Lung (tissue), 12 donors: ENCODE results near the gene TEX28. TPM values are rescaled to one million over a fixed set of nuclear protein-coding genes. Genes with fewer than 3 reads are reported as not detected.
"Not testable (repeated sequence)": the region's sequence is repeated elsewhere in the genome, so short reads cannot be mapped to it uniquely, and the experiment has no call there.

Source experiments
- ATAC-seq: fragments of 200-7000 bp; cut with Tn5 transposase; one replicate; pipeline ENCODE4 v1.9.1; 2020; ENCODE audit warnings: moderate number of reproducible peaks; ENCODE audit not compliant: insufficient read depth, low FRiP score
- DNase-seq, 3 donors: peaks; one replicate each; pipeline ENCODE4 v3.0.0-alpha.2; 2013 to 2017
- H3K27ac ChIP-seq, 2 donors: one replicate each; pipeline ENCODE4 v1.5.1; 2013; ENCODE audit warnings: mild to moderate bottlenecking in 2 of 2, moderate library complexity in 2 of 2, control low read depth in 1 of 2, inconsistent platforms in 1 of 2, low read depth in 1 of 2, low read length in 1 of 2
- H3K27me3 ChIP-seq, 3 donors: one replicate each; pipeline ENCODE4 v1.5.1; 2013; ENCODE audit warnings: low read length in 2 of 3; ENCODE audit not compliant: control insufficient read depth in 3 of 3, insufficient read depth in 3 of 3
- H3K36me3 ChIP-seq, 4 donors: one replicate each; pipeline ENCODE4 v1.5.1; 2013; ENCODE audit warnings: low read length in 4 of 4, mild to moderate bottlenecking in 1 of 4, moderate library complexity in 1 of 4; ENCODE audit not compliant: control insufficient read depth in 4 of 4, insufficient read depth in 4 of 4
- H3K4me1 ChIP-seq, 5 donors: one replicate each; pipeline ENCODE4 v1.5.1; 2013; ENCODE audit warnings: low read length in 5 of 5, mild to moderate bottlenecking in 2 of 5, moderate library complexity in 1 of 5; ENCODE audit not compliant: control insufficient read depth in 5 of 5, insufficient read depth in 5 of 5
- H3K4me3 ChIP-seq: one replicate; pipeline ENCODE4 v1.5.1; 2013; ENCODE audit warnings: mild to moderate bottlenecking, control low read depth, moderate library complexity
- H3K9ac ChIP-seq, 2 donors: one replicate each; pipeline ENCODE4 v1.5.1; 2013; ENCODE audit warnings: low read length in 2 of 2, control low read depth in 1 of 2; ENCODE audit not compliant: insufficient read depth in 1 of 2
- H3K9me3 ChIP-seq, 4 donors: one replicate each; pipeline ENCODE4 v1.5.1; 2013; ENCODE audit warnings: low read length in 3 of 4, mild to moderate bottlenecking in 1 of 4, moderate library complexity in 1 of 4; ENCODE audit not compliant: control insufficient read depth in 4 of 4, insufficient read depth in 3 of 4
- WGBS, 2 donors: extraction: QIAGEN DNeasy Blood & Tissue Kit; methylation state at CpG; one replicate each; pipeline ENCODE4 v1.1.7; 2013; 5-methylcytosine and 5-hydroxymethylcytosine counted together
- polyA plus RNA-seq, 2 donors: library from polyadenylated mRNA; stranded (reverse); fragments of 200-250 nt; gene quantifications; one replicate each; pipeline ENCODE4 v1.2.1, GENCODE V29; 2013
- total RNA-seq, 2 donors: library from RNA; depleted of rRNA in 1 of 2; stranded (reverse); fragments of >200 nt in 1 of 2; gene quantifications; one replicate each; pipeline ENCODE4 v1.2.1, GENCODE V29; 2014 to 2021
- TF ChIP-seq, protein P1 (sequence below): IDR thresholded peaks from 2 replicates; pipeline ENCODE4 v1.5.1; 2012; ENCODE audit warnings: mild to moderate bottlenecking; ENCODE audit errors: control extremely low read depth, extremely low read depth
- donor health status: control.
- donor health status: control.
- donor health status: Bipolar disorder and iron deficiency.
- donor health status: healthy.
- donor health status: DM: yes; HTN: yes; CAD: no.

TEX28 gene
- total and polyA plus RNA-seq, 4 donors = 0.02 TPM; not detected in 3

DNA sequence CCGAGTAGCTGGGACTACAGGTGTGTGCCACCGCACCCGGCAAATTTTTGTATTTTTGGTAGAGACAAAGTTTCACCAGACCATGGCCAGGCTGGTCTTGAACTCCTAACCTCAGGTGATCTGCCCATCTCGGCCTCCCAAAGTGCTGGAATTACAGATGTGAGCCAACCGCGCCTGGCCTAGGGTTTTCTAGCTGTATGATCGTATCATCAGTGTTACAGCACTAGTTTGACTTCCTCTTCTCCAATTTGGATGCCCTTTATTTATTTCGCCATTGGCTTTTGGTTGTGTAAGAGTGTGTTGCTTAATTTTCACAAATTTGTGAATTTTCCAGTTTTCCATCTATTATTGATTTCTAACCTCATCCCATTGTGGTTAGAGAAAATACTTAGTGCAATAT lies 5.9 kb upstream of the TEX28 start:
- peaks cover 0 to 5% (median 0%) of the 10 kb centered on the region in 4 donors for H3K9me3 ChIP-seq
- ATAC-seq = no peak
- TF ChIP-seq, protein P1, sequence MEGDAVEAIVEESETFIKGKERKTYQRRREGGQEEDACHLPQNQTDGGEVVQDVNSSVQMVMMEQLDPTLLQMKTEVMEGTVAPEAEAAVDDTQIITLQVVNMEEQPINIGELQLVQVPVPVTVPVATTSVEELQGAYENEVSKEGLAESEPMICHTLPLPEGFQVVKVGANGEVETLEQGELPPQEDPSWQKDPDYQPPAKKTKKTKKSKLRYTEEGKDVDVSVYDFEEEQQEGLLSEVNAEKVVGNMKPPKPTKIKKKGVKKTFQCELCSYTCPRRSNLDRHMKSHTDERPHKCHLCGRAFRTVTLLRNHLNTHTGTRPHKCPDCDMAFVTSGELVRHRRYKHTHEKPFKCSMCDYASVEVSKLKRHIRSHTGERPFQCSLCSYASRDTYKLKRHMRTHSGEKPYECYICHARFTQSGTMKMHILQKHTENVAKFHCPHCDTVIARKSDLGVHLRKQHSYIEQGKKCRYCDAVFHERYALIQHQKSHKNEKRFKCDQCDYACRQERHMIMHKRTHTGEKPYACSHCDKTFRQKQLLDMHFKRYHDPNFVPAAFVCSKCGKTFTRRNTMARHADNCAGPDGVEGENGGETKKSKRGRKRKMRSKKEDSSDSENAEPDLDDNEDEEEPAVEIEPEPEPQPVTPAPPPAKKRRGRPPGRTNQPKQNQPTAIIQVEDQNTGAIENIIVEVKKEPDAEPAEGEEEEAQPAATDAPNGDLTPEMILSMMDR = no peak
- no peak for DNase-seq
- no peaks in the 10 kb centered on the region for H3K4me1 ChIP-seq
- no peak overlapping the region for H3K9ac ChIP-seq
- H3K4me3 ChIP-seq = no peak overlapping the region
- no peak overlapping the region for H3K27ac ChIP-seq
- WGBS, 2 donors = 78 to 84% methylated on average over 8 of the region's 8 CpGs
- no peaks in the 10 kb centered on the region for H3K27me3 ChIP-seq
- H3K36me3 ChIP-seq = no peaks in the 10 kb centered on the region

DNA sequence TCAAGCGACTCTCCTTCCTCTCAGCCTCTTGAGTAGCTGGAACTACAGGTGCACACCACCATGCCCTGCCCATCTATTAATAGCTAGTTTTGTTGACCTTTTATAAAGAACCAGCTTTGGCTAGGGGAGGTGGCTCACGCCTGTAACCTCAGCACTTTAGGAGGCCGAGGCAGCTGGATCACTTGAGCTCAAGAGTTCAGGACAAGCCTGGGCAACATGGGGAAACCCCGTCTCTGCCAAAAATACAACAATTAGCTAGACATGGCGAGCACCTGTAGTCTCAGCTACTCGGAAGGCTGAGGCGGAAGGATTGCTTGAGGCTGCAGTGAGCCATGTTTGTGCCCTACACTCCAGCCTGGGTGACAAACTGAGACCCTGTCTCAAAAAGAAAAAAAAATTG lies 3.4 kb upstream of the TEX28 start:
- Histone ChIP-seq H3K9ac (no peak overlapping the region), H3K4me1 (no peaks in the 10 kb centered on the region), H3K9me3 (peaks cover 0 to 12% (median 0%) of the 10 kb centered on the region in 4 donors), H3K36me3 (no peaks in the 10 kb centered on the region), H3K27me3 (no peaks in the 10 kb centered on the region), H3K4me3 (no peak overlapping the region), H3K27ac (no peak overlapping the region)
- 76 to 88% methylated on average over 7 of the region's 7 CpGs for WGBS, 2 donors
- DNase-seq = no peak
- ATAC-seq = no peak
- TF ChIP-seq, protein P1 = no peak

DNA sequence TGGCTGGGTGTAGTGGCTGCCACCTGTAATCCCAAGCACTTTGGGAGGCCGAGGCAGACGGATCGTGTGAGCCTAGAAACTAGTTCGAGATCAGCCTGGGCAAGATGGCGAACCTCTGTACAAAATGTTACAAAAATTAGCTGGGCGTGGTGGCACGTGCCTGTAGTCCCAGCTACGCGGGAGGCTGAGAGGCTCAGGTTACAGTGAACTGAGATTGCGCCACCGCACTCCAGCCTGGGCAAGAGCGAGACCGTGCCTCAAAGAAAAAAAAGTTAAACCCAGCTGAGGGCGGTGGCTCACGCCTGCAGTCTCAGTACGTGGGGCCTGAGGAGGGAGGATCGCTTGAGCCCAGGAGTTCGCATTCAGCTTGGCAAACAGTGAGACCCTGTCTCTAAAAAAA lies 1.8 kb upstream of the TEX28 start:
- no peak for DNase-seq
- WGBS, 2 donors = 88 to 94% methylated on average over 18 of the region's 18 CpGs
- no peak for ATAC-seq
- Histone ChIP-seq H3K27ac (no peak overlapping the region), H3K4me1 (no peaks in the 10 kb centered on the region), H3K4me3 (no peak overlapping the region), H3K36me3 (no peaks in the 10 kb centered on the region), H3K27me3 (no peaks in the 10 kb centered on the region), H3K9me3 (peaks cover 0 to 12% (median 0%) of the 10 kb centered on the region in 4 donors), H3K9ac (no peak overlapping the region)
- TF ChIP-seq, protein P1 = no peak

DNA sequence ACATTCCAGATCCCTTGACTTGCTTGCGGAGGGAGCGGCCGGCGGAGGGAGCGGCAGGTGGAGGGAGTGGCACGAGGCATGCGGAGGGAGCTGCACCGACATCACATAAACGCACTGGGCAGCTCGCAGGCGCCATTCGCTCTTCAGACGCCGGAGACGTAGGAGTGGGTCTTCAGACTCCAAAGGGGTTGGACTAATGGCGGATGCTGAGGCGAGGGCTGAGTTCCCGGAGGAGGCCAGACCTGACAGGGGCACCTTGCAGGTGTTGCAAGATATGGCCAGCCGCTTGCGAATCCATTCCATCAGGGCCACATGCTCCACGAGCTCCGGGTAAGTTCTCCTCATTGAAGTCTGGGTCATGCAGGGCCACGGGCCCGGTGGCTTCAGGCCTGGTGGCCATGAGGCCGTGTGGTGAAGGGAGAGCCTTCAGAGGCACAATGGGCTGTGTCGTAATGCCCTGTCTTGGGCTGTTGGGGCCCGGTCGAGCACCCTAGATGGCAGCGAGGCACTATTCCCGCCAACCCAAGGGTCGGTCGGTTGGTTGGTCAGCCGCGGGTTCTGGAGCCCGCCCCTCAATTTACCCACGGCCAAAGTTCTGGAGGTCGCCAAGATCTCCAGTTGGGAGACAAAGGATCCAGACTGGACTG lies 863 bp upstream of the TEX28 start, which contains the start of gene TKTL1:
Gene TKTL1 (plus strand): TSS at position 132 of the 647 bp plus-strand sequence. CDS start 65 bp downstream, at position 197.
- Histone ChIP-seq H3K4me1 (no peaks in the 10 kb centered on the region), H3K36me3 (no peaks in the 10 kb centered on the region), H3K27me3 (no peaks in the 10 kb centered on the region), H3K9ac (no peak within 1 kb of the TSS), H3K9me3 (peaks cover 0 to 12% (median 0%) of the 10 kb centered on the region in 4 donors), H3K4me3 (no peak within 1 kb of the TSS), H3K27ac (no peak within 1 kb of the TSS)
- TF ChIP-seq, protein P1 = no peak
- no peak for ATAC-seq
- WGBS, 2 donors = 96 to 99% methylated on average over 29 to 37 of the region's 37 CpGs
- DNase-seq = no peak

DNA sequence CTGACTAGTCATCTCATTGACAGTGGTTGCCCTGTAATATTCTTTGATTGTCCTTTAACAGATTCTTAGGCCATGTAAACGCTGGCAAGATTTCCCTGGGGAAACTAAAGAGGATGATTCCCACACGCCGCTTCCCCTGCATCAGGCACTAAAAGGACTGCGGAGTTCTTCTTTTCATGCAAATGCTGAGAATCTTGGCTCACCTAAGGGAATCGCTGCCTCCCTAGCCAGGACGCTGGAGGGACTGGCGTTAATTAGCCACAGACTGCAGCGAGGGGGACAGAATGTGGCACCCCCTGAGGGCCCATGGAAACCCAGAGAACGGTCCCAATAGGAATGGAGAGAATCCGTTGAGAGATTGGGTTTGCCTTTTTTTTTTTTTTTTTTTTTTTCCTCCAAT lies 8.5 kb downstream of the TEX28 start:
- H3K4me3 ChIP-seq, H3K9me3 ChIP-seq, H3K27ac ChIP-seq, H3K27me3 ChIP-seq, H3K36me3 ChIP-seq, H3K4me1 ChIP-seq, H3K9ac ChIP-seq, DNase-seq, ATAC-seq: not testable (repeated sequence)
- no CpG with 5 or more reads among the region's 10 CpGs for WGBS, 2 donors
